ENCODE measurements around the gene MRGPRF.

The MRGPRF gene

DNA sequence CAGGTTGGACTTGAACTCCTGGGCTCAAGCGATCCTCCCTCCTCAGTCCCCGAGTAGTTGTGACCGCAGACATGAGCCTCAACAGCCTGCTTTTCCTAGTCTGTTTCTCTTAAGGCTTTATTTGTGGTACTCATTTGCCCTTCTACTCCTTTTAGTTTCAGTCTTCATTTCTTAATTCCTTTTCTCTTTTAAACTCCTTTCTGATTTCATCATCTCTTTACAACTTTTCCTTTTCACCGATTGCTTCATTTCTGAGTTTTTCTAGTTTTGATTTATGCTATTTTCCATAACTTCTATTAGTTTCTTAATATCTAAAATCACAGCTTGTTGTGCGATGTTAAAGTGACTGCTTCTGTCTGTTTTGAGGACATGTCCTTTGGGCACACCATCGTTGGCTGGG is 17.3 kb upstream of the MRGPRF start:
- Histone ChIP-seq H2AFZ (ENCODE audit: low read depth) (no peak overlapping the region), H3K4me3 (IDR thresholded peaks at IDR 0.05; ENCODE audit: insufficient read depth, low read depth, low read length) (no peak overlapping the region), H3K36me3 (ENCODE audit: insufficient read depth) (no peaks in the 10 kb centered on the region), H3K4me1 (ENCODE audit: low read depth, poor library complexity, severe bottlenecking) (no peaks in the 10 kb centered on the region), H4K20me1 (ENCODE audit: insufficient read depth) (no peaks in the 10 kb centered on the region), H3K27ac (no peak overlapping the region), H3K27me3 (ENCODE audit: insufficient read depth, low read depth) (no peaks in the 10 kb centered on the region; the same call in 1 of the 2 replicates), H3K4me2 (no peak overlapping the region), H3K79me2 (ENCODE audit: insufficient read depth, low read depth) (no peaks in the 10 kb centered on the region), H3K9ac (no peak overlapping the region)
- no peak for TF ChIP-seq CTCF (conservative IDR thresholded peaks at IDR 0.05; ENCODE audit: low read depth, low read length)

GRCh38 chr11:69027704-69028372 is 14.8 kb upstream of the MRGPRF start:
- Histone ChIP-seq H3K27ac (no peak overlapping the region), H3K4me1 (ENCODE audit: low read depth, poor library complexity, severe bottlenecking) (no peaks in the 10 kb centered on the region), H3K4me2 (no peak overlapping the region), H3K27me3 (ENCODE audit: insufficient read depth, low read depth) (no peaks in the 10 kb centered on the region; the same call in 1 of the 2 replicates), H3K36me3 (ENCODE audit: insufficient read depth) (no peaks in the 10 kb centered on the region), H3K4me3 (IDR thresholded peaks at IDR 0.05; ENCODE audit: insufficient read depth, low read depth, low read length) (no peak overlapping the region), H2AFZ (ENCODE audit: low read depth) (no peak overlapping the region), H4K20me1 (ENCODE audit: insufficient read depth) (no peaks in the 10 kb centered on the region), H3K9ac (no peak overlapping the region), H3K79me2 (ENCODE audit: insufficient read depth, low read depth) (no peaks in the 10 kb centered on the region)
- no peak for TF ChIP-seq CTCF (conservative IDR thresholded peaks at IDR 0.05; ENCODE audit: low read depth, low read length)

DNA sequence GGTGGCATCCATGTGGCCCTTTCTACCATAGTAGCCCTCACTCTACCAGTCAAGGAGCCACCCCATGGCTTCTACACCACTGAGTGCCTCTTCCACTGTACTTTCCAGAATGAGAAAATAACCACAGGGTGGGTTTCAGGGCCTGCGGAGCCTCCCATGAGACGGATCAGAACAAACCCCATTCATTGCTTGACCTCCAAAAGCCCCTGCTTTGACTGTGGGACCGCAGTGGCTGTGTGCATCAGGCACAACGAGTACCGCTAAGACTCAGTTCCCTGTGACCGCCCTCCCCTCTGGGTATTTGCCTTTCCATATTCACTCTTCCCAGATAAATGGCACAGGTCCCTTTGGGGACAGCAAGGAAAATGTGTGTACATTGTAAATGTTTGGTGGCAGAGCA is 11.5 kb upstream of the MRGPRF start:
- Histone ChIP-seq H3K27me3 (ENCODE audit: insufficient read depth, low read depth) (peaks cover 7% of the 10 kb centered on the region; the same call in 1 of the 2 replicates), H3K9ac (no peak overlapping the region), H2AFZ (ENCODE audit: low read depth) (no peak overlapping the region), H4K20me1 (ENCODE audit: insufficient read depth) (no peaks in the 10 kb centered on the region), H3K4me1 (ENCODE audit: low read depth, poor library complexity, severe bottlenecking) (no peaks in the 10 kb centered on the region), H3K4me3 (IDR thresholded peaks at IDR 0.05; ENCODE audit: insufficient read depth, low read depth, low read length) (no peak overlapping the region), H3K36me3 (ENCODE audit: insufficient read depth) (no peaks in the 10 kb centered on the region), H3K27ac (no peak overlapping the region), H3K79me2 (ENCODE audit: insufficient read depth, low read depth) (no peaks in the 10 kb centered on the region), H3K4me2 (no peak overlapping the region)
- no peak for TF ChIP-seq CTCF (conservative IDR thresholded peaks at IDR 0.05; ENCODE audit: low read depth, low read length)

DNA sequence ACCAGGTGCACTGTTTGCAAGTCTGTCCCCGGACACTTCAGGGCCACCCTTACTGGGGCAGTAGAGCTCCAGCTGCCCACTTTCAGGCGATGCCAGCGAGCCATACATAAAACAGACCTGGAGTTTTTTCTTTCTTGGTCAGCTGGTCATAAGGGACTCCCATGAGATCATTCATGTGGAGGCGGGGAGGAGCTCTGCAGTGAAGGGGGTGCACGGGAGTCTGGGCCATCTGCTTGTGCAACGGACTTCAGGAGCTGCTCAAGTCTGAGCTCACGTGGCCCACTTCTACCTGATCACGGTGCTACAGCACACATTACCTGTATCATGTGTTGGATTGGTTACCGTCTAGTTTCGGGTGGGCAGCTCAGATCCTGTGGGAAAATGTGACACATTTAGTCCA is 9.2 kb upstream of the MRGPRF start:
- Histone ChIP-seq H3K36me3 (ENCODE audit: insufficient read depth) (no peaks in the 10 kb centered on the region), H4K20me1 (ENCODE audit: insufficient read depth) (no peaks in the 10 kb centered on the region), H3K4me1 (ENCODE audit: low read depth, poor library complexity, severe bottlenecking) (no peaks in the 10 kb centered on the region), H3K4me3 (IDR thresholded peaks at IDR 0.05; ENCODE audit: insufficient read depth, low read depth, low read length) (no peak overlapping the region), H3K9ac (no peak overlapping the region), H3K79me2 (ENCODE audit: insufficient read depth, low read depth) (no peaks in the 10 kb centered on the region), H3K4me2 (no peak overlapping the region), H3K27me3 (ENCODE audit: insufficient read depth, low read depth) (peaks cover 7% of the 10 kb centered on the region; the same call in 1 of the 2 replicates), H2AFZ (ENCODE audit: low read depth) (no peak overlapping the region), H3K27ac (no peak overlapping the region)
- TF ChIP-seq CTCF (conservative IDR thresholded peaks at IDR 0.05; ENCODE audit: low read depth, low read length), result no peak
